Ovary (tissue), 9 donors: ENCODE measurements around the gene PLXNA4. TPM values are rescaled to one million over a fixed set of nuclear protein-coding genes. Genes with fewer than 3 reads are reported as not detected.

ENCODE experiments used
- DNase-seq, 5 donors: peaks; one replicate each; pipeline ENCODE4 v3.0.0-alpha.2; 2019 to 2020
- H3K27ac ChIP-seq, 2 donors: fragments of 200-600 bp; one replicate each; pipeline versions ENCODE4 v1.5.1 to v1.8.0; 2019 to 2022
- H3K27me3 ChIP-seq: fragments of 200-600 bp; one replicate; pipeline ENCODE4 v1.8.0; 2022
- H3K36me3 ChIP-seq: fragments of 200-600 bp; sonication (generic); one replicate; pipeline ENCODE4 v1.5.1; 2019
- H3K4me1 ChIP-seq: one replicate; pipeline ENCODE4 v1.8.1; 2013; ENCODE audit warnings: mild to moderate bottlenecking, moderate library complexity; ENCODE audit not compliant: insufficient read depth
- H3K4me3 ChIP-seq: fragments of 200-600 bp; sonication (generic); one replicate; pipeline ENCODE4 v1.5.1; 2017
- H3K9me3 ChIP-seq, 2 donors: fragments of 200-600 bp in 1 of 2; sonication (generic) in 1 of 2; one replicate each; pipeline versions ENCODE4 v1.5.1 to v1.8.1; 2013 to 2019; ENCODE audit warnings: mild to moderate bottlenecking in 1 of 2, moderate library complexity in 1 of 2
- CTCF ChIP-seq, 3 donors: fragments of 450-650 bp in 2 of 3; fragments of 200-600 bp in 1 of 3; IDR thresholded peaks; one replicate each; pipeline versions ENCODE4 v1.5.1 to v1.8.0; 2016 to 2022; ENCODE audit warnings: antibody characterized with exemption in 3 of 3, mild to moderate bottlenecking in 1 of 3
- EP300 ChIP-seq: sonication (generic); formaldehyde crosslinking; IDR thresholded peaks from one replicate; pipeline ENCODE4 v1.6.1; 2017; ENCODE audit warnings: antibody characterized with exemption
- POLR2A ChIP-seq: fragments of 450-650 bp; IDR thresholded peaks from one replicate; pipeline ENCODE4 v1.6.1; 2017; ENCODE audit warnings: antibody characterized with exemption, mild to moderate bottlenecking, moderate library complexity
- WGBS, 3 donors: extraction: QIAGEN DNeasy Blood & Tissue Kit in 1 of 3; methylation state at CpG; one replicate each; pipeline versions ENCODE4 v1.1.5 to v1.1.7; 2013 to 2017; 5-methylcytosine and 5-hydroxymethylcytosine counted together
- intact Hi-C, 4 donors: fragments of 100-400 bp; cut with DNase I; formaldehyde crosslinking; loops; one replicate each; pipeline versions ENCODE4 v1.11.0 to v1.15.1; 2022 to 2023
- polyA plus RNA-seq, 2 donors: library from polyadenylated mRNA; stranded (reverse); fragments of 200-250 nt in 1 of 2; fragments of 350-450 nt in 1 of 2; fragmentation: Illumina TruSeq in 1 of 2; extraction: RNeasy Lipid Tissue Mini Kit (QIAGEN cat#74804) in 1 of 2; gene quantifications; one replicate each; pipeline ENCODE4 v1.2.3, GENCODE V29; 2013 to 2014
- total RNA-seq, 7 donors: library from RNA; depleted of rRNA in 2 of 7; stranded (reverse); fragments of >200 nt in 2 of 7; fragmentation: NEBNext Ultra II Directional in 3 of 7; extraction: Animal tissue kit (Norgen Biotek cat#: 25700) in 3 of 7; gene quantifications; one replicate each; pipeline versions ENCODE4 v1.1.0 to v1.2.4, GENCODE V29; 2016 to 2023
- donor health status: DM: no; HTN: no; CAD: no; lungs with moderate emphysema.
- donor health status: DM: no; HTN: no; CAD: no.
- donor health status: Bipolar disorder and iron deficiency.
- donor health status: DM: yes; HTN: yes; CAD: no.
- donor health status: DM: no; HTN: no; CAD: no.
- donor health status: DM: yes; HTN: yes; CAD: no.

The PLXNA4 gene
- total and polyA plus RNA-seq, 9 donors = 5.1 to 39.9 (median 11.4) TPM

- H3K9me3 ChIP-seq = no peaks in the 10 kb centered on the region
- no peak overlapping the region for H3K27ac ChIP-seq
- WGBS, 3 donors = 69 to 73% (median 72%) methylated on average over 6 of the region's 6 CpGs
- H3K4me3 ChIP-seq = no peak overlapping the region
- H3K36me3 ChIP-seq = no peaks in the 10 kb centered on the region
- H3K27me3 ChIP-seq = no peaks in the 10 kb centered on the region
- H3K4me1 ChIP-seq = no peaks in the 10 kb centered on the region
- DNase-seq = no peak
- no peak for TF ChIP-seq EP300
- no peak for TF ChIP-seq CTCF (IDR thresholded peaks at IDR 0.05)
- no peak for TF ChIP-seq POLR2A
- intact Hi-C loops = no loop called here
Observed at GRCh38 chr7:132124575-132124974, 451.7 kb downstream of the PLXNA4 start.

GRCh38 chr7:132123773-132124172 is 452.5 kb downstream of the PLXNA4 start:
- H3K27me3 ChIP-seq = no peaks in the 10 kb centered on the region
- 39 to 55% (median 45%) methylated on average over 7 of the region's 7 CpGs for WGBS, 3 donors
- TF ChIP-seq EP300 = no peak
- no peak for TF ChIP-seq CTCF (IDR thresholded peaks at IDR 0.05)
- TF ChIP-seq POLR2A = no peak
- no peak overlapping the region for H3K27ac ChIP-seq
- no peak for DNase-seq
- no peaks in the 10 kb centered on the region for H3K4me1 ChIP-seq
- H3K9me3 ChIP-seq = no peaks in the 10 kb centered on the region
- no peak overlapping the region for H3K4me3 ChIP-seq
- no peaks in the 10 kb centered on the region for H3K36me3 ChIP-seq
- intact Hi-C loops = no loop called here

GRCh38 chr7:132122901-132123300 is 453.4 kb downstream of the PLXNA4 start:
- no peaks in the 10 kb centered on the region for H3K4me1 ChIP-seq
- WGBS, 3 donors = 81 to 86% (median 84%) methylated on average over 6 of the region's 6 CpGs
- H3K27ac ChIP-seq = no peak overlapping the region
- no peak for DNase-seq
- no peaks in the 10 kb centered on the region for H3K36me3 ChIP-seq
- no peaks in the 10 kb centered on the region for H3K9me3 ChIP-seq
- no peaks in the 10 kb centered on the region for H3K27me3 ChIP-seq
- no peak overlapping the region for H3K4me3 ChIP-seq
- TF ChIP-seq EP300 (no peak), POLR2A (no peak), CTCF (IDR thresholded peaks at IDR 0.05) (no peak)
- intact Hi-C loops = no loop called here

GRCh38 chr7:132121987-132122386 is 454.3 kb downstream of the PLXNA4 start:
- no peak for TF ChIP-seq CTCF (IDR thresholded peaks at IDR 0.05)
- no peak for TF ChIP-seq POLR2A
- TF ChIP-seq EP300 = no peak
- Histone ChIP-seq H3K27me3 (no peaks in the 10 kb centered on the region), H3K9me3 (no peaks in the 10 kb centered on the region), H3K36me3 (no peaks in the 10 kb centered on the region), H3K27ac (no peak overlapping the region), H3K4me1 (peaks cover 2% of the 10 kb centered on the region), H3K4me3 (no peak overlapping the region)
- WGBS, 3 donors = 78 to 84% (median 82%) methylated on average over 6 of the region's 6 CpGs
- intact Hi-C loops = no loop called here
- DNase-seq = no peak

GRCh38 chr7:132118641-132119040 is 457.6 kb downstream of the PLXNA4 start:
- no peak for TF ChIP-seq CTCF (IDR thresholded peaks at IDR 0.05)
- TF ChIP-seq EP300 = no peak
- no peak for TF ChIP-seq POLR2A
- H3K4me3 ChIP-seq = no peak overlapping the region
- no peaks in the 10 kb centered on the region for H3K9me3 ChIP-seq
- no peaks in the 10 kb centered on the region for H3K36me3 ChIP-seq
- H3K27me3 ChIP-seq = no peaks in the 10 kb centered on the region
- no peak for DNase-seq
- H3K27ac ChIP-seq = no peak overlapping the region
- peaks cover 2% of the 10 kb centered on the region for H3K4me1 ChIP-seq
- intact Hi-C loops = no loop called here
- WGBS, 3 donors = 87 to 94% (median 91%) methylated on average over 1 of the region's 1 CpG
